Lower lobe of right lung (tissue), 2 donors: Measurements from ENCODE around the gene ANKRD34A. TPM values are rescaled to one million over a fixed set of nuclear protein-coding genes. Genes with fewer than 3 reads are reported as not detected.

Source experiments
- ATAC-seq, 2 donors: fragments of 200-7000 bp; cut with Tn5 transposase; one replicate each; pipeline ENCODE4 v1.9.1; 2020 to 2022; ENCODE audit warnings: mild to moderate bottlenecking in 2 of 2, moderate library complexity in 2 of 2
- DNase-seq: peaks from one replicate; pipeline ENCODE4 v3.0.0-alpha.2; 2020
- H3K27ac ChIP-seq: fragments of 200-600 bp; one replicate; pipeline ENCODE4 v1.8.0; 2022
- H3K27me3 ChIP-seq: fragments of 200-600 bp; one replicate; pipeline ENCODE4 v1.8.0; 2022; ENCODE audit warnings: low read depth
- H3K36me3 ChIP-seq: fragments of 200-600 bp; one replicate; pipeline ENCODE4 v1.8.0; 2022; ENCODE audit warnings: mild to moderate bottlenecking
- H3K4me1 ChIP-seq: fragments of 200-600 bp; one replicate; pipeline ENCODE4 v1.8.0; 2022
- H3K4me3 ChIP-seq: fragments of 200-600 bp; one replicate; pipeline ENCODE4 v1.8.0; 2022; ENCODE audit warnings: mild to moderate bottlenecking
- H3K9me3 ChIP-seq: fragments of 200-600 bp; one replicate; pipeline ENCODE4 v1.8.0; 2022
- CTCF ChIP-seq: fragments of 200-600 bp; IDR thresholded peaks from one replicate; pipeline ENCODE4 v1.8.0; 2022; ENCODE audit warnings: antibody characterized with exemption, mild to moderate bottlenecking
- intact Hi-C: fragments of 100-400 bp; cut with DNase I; formaldehyde crosslinking; loops from one replicate; pipeline ENCODE4 v1.11.0; 2022
- total RNA-seq: library from RNA; stranded (reverse); fragmentation: NEBNext Ultra II Directional; extraction: Animal tissue kit (Norgen Biotek cat#: 25700); gene quantifications from one replicate; pipeline ENCODE4 v1.2.1, GENCODE V29; 2021
- donor health status: DM: no; HTN: yes; CAD: no; lungs with severe emphysema.

ANKRD34A gene
- total RNA-seq, 1 donor from 2014 or later = 0.41 TPM

DNA sequence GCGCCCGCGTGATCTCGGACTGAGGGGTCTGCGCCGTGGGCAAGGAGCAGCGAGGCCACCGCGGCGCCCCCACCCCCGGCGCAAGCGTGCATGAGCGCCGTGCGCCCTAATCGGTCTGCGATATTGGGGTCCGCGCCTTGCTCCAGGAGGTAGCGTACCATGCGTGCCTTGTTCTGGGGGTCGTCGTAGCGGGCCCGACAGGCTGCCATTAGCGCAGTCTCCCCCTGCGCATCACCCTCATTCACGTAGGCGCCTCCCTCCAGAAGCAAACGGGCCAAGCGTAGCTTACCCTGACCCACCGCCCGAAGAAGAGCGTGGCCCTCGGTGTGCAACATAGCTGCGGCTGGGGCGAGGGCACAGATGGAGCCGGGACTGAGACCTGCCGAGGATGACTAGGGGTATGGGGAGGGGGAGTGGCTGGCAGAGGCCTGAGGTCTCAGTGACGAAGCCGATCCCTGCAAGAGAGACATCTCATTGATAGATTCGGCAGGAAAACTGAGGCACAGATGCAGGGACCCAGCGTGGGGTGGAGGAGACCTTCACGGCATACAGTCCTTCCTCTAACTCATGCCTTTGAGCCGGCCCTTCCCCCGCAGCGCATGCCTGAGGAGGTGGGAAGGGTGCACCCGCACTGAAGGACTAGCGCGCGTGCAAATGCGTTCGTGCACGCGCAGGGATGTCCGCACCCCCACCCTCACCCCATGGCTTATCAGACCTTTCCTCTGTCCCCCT lies 2.8 kb downstream of the ANKRD34A start:
- ATAC-seq = no peak
- TF ChIP-seq CTCF = no peak
- Histone ChIP-seq H3K9me3 (no peaks in the 10 kb centered on the region), H3K27ac (peak overlapping the region; percentile 80), H3K4me3 (peak overlapping the region; percentile 69), H3K27me3 (no peaks in the 10 kb centered on the region), H3K4me1 (peaks cover 65% of the 10 kb centered on the region), H3K36me3 (no peaks in the 10 kb centered on the region)
- DNase-seq = peak; percentile 71
- intact Hi-C loops = no loop called here

DNA sequence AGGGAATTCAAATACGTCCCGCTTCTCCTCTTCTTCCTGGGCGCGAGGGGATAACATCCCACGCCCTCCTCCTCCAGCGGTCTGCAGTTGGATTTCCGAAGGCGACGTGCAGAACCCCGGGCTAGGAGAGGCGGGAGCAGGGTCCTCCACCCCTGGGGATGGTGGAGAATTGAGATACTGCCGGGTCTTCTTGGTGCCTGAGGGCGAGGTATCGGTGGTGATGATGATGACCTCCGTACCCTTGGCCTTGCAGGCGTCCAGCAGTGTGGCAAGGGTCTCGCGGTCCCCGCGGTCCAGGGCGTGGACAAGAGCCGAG lies 3.3 kb downstream of the ANKRD34A start:
- intact Hi-C loops = no loop called here
- peaks cover 69% of the 10 kb centered on the region for H3K4me1 ChIP-seq
- ATAC-seq = no peak
- no peaks in the 10 kb centered on the region for H3K27me3 ChIP-seq
- peak overlapping the region; percentile 80 for H3K27ac ChIP-seq
- H3K36me3 ChIP-seq = no peaks in the 10 kb centered on the region
- peak overlapping the region; percentile 69 for H3K4me3 ChIP-seq
- no peaks in the 10 kb centered on the region for H3K9me3 ChIP-seq
- no peak for DNase-seq
- no peak for TF ChIP-seq CTCF

GRCh38 chr1:145960468-145961108 lies 3.8 kb downstream of the ANKRD34A start:
- Histone ChIP-seq H3K27me3 (no peaks in the 10 kb centered on the region), H3K27ac (peak overlapping the region; percentile 80), H3K9me3 (no peaks in the 10 kb centered on the region), H3K36me3 (no peaks in the 10 kb centered on the region), H3K4me1 (peaks cover 69% of the 10 kb centered on the region), H3K4me3 (peak overlapping the region; percentile 69)
- DNase-seq = peak; percentile 83
- peak; percentile 31 for TF ChIP-seq CTCF
- ATAC-seq = peak; percentile 48
- intact Hi-C loops = no loop called here

GRCh38 chr1:145959957-145960467 lies 4.4 kb downstream of the ANKRD34A start:
- intact Hi-C loops = no loop called here
- Histone ChIP-seq H3K27ac (peak overlapping the region; percentile 80), H3K36me3 (no peaks in the 10 kb centered on the region), H3K4me3 (peak overlapping the region; percentile 69), H3K4me1 (peaks cover 70% of the 10 kb centered on the region), H3K9me3 (no peaks in the 10 kb centered on the region), H3K27me3 (no peaks in the 10 kb centered on the region)
- ATAC-seq = no peak
- no peak for TF ChIP-seq CTCF
- DNase-seq = no peak

DNA sequence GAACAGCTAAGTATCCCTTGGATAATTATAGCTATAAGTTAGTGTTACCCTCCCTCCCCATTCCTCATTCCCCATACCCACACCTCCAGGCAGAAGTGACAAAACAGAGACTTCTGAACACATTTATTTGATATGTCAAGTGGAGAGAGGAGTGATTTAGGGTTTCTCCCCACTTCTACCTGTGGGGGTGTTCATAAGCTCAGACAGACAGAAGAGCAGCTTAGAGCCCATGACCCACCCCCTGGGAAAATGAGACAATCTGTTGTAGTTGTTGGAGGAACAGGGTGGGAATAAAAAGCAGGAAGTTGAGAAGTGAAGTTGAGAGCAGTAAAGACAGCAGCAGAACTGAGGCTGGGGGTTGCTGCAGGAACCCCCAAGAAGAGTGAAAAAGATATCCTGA lies 5.0 kb downstream of the ANKRD34A start:
- H3K27ac ChIP-seq = no peak overlapping the region
- peaks cover 76% of the 10 kb centered on the region for H3K4me1 ChIP-seq
- H3K27me3 ChIP-seq = no peaks in the 10 kb centered on the region

More for the DNA sequence above, 5.0 kb downstream of the ANKRD34A start:
- Histone ChIP-seq H3K36me3 (no peaks in the 10 kb centered on the region), H3K9me3 (no peaks in the 10 kb centered on the region), H3K4me3 (no peak overlapping the region)
- ATAC-seq = no peak
- intact Hi-C loops = no loop called here
- DNase-seq = no peak
- TF ChIP-seq CTCF = no peak
